Brain microvascular endothelial cell (primary cell): ENCODE data around the gene CALCOCO1.
A peak's percentile ranks its signal among the peaks of the same experiment; 100 is the strongest.
"Not testable (repeated sequence)": the region's sequence is repeated elsewhere in the genome, so short reads cannot be mapped to it uniquely, and the experiment has no call there.

ENCODE experiments used
- DNase-seq: peaks from one replicate; pipeline ENCODE4 v3.0.0-alpha.2; 2020
- H3K27ac ChIP-seq: fragments of 250-450 bp; sonication (Bioruptor Pico); 2 replicates; pipeline ENCODE4 v1.5.1; 2020; ENCODE audit warnings: mild to moderate bottlenecking, moderate library complexity
- H3K27me3 ChIP-seq: fragments of 250-450 bp; sonication (Bioruptor Pico); replicated peaks from 2 replicates; pipeline ENCODE4 v1.5.1; 2020; ENCODE audit warnings: mild to moderate bottlenecking
- H3K36me3 ChIP-seq: fragments of 250-450 bp; sonication (Bioruptor Pico); replicated peaks from 2 replicates; pipeline ENCODE4 v1.5.1; 2020; ENCODE audit warnings: mild to moderate bottlenecking
- H3K4me3 ChIP-seq: 2 replicates; pipeline ENCODE4 v1.5.1; 2011; ENCODE audit warnings: low read depth, mild to moderate bottlenecking, control low read depth, low read length, moderate library complexity
- CTCF ChIP-seq: IDR thresholded peaks from 2 replicates; pipeline ENCODE4 v1.5.1; 2011; ENCODE audit warnings: low read depth, mild to moderate bottlenecking, moderate library complexity, low read length, control low read depth, inconsistent platforms; ENCODE audit errors: missing control alignments
- in situ Hi-C: cut with HindIII; loops from 2 replicates; pipeline ENCODE4 v1.10.0; 2017; ENCODE audit warnings: low sequenced_read_pairs, low pct_ligation_motif_present

CALCOCO1 gene

GRCh38 chr12:53766881-53767280, 39.6 kb upstream of the CALCOCO1 start:
- Histone ChIP-seq H3K27ac (no peak overlapping the region), H3K4me3 (no peak overlapping the region), H3K36me3 (no peaks in the 10 kb centered on the region), H3K27me3 (peaks cover 8% of the 10 kb centered on the region)
- in situ Hi-C loops = no loop called here
- TF ChIP-seq CTCF = no peak
- peak; percentile 25 for DNase-seq

GRCh38 chr12:53765891-53766290, 38.6 kb upstream of the CALCOCO1 start:
- no peak for DNase-seq
- TF ChIP-seq CTCF = no peak
- in situ Hi-C loops = no loop called here
- H3K4me3 ChIP-seq = no peak overlapping the region
- H3K36me3 ChIP-seq = no peaks in the 10 kb centered on the region
- H3K27me3 ChIP-seq = peaks cover 13% of the 10 kb centered on the region
- H3K27ac ChIP-seq = no peak overlapping the region

- no peak for DNase-seq
- TF ChIP-seq CTCF = no peak
- Histone ChIP-seq H3K36me3 (no peaks in the 10 kb centered on the region), H3K4me3 (no peak overlapping the region), H3K27me3 (peaks cover 15% of the 10 kb centered on the region), H3K27ac (no peak overlapping the region)
- in situ Hi-C loops = no loop called here
Observed at GRCh38 chr12:53764615-53765014, 37.4 kb upstream of the CALCOCO1 start.

GRCh38 chr12:53762793-53763192, 35.5 kb upstream of the CALCOCO1 start:
- H3K27me3 ChIP-seq = peaks cover 31% of the 10 kb centered on the region
- DNase-seq, H3K4me3 ChIP-seq, H3K27ac ChIP-seq, H3K36me3 ChIP-seq, in situ Hi-C loops: not testable (repeated sequence)

- Histone ChIP-seq H3K27ac (no peak overlapping the region), H3K4me3 (no peak overlapping the region), H3K36me3 (no peaks in the 10 kb centered on the region), H3K27me3 (peaks cover 37% of the 10 kb centered on the region)
- no peak for TF ChIP-seq CTCF
- DNase-seq = no peak
- in situ Hi-C loops = no loop called here
Observed at GRCh38 chr12:53761306-53761705, 34.1 kb upstream of the CALCOCO1 start.

- H3K36me3 ChIP-seq = no peaks in the 10 kb centered on the region
- no peak for TF ChIP-seq CTCF
- no peak overlapping the region for H3K27ac ChIP-seq
- in situ Hi-C loops = no loop called here
- no peak overlapping the region for H3K4me3 ChIP-seq
- DNase-seq = no peak
- H3K27me3 ChIP-seq = peaks cover 52% of the 10 kb centered on the region
Observed at GRCh38 chr12:53759261-53759660, 32.0 kb upstream of the CALCOCO1 start.
